IMR-90 (cell line): Measurements from ENCODE around the gene GNAZ. TPM values are rescaled to one million over a fixed set of nuclear protein-coding genes. Genes with fewer than 3 reads are reported as not detected.

Source experiments
- ATAC-seq: fragments of 200-7000 bp; cut with Tn5 transposase; 2 replicates; pipeline ENCODE4 v1.9.1; 2020; ENCODE audit warnings: low read depth, mild to moderate bottlenecking, moderate library complexity
- BruUV-seq: library from RNA; stranded (reverse); fragments of 400-500 nt; replicated peaks from 2 replicates; lab custom pipeline; 2021; lab: Mats Ljungman, UMichigan
- CTCF ChIA-PET: fragments of 300-600 bp; formaldehyde crosslinking; extraction: SDS; loops from one replicate; lab custom pipeline; 2021; ENCODE audit warnings: antibody characterized with exemption; lab: Yijun Ruan, JAX
- POLR2A ChIA-PET: fragments of 300-600 bp; sonication (Branson Sonifier 250); formaldehyde crosslinking; loops from one replicate; lab custom pipeline; 2022; ENCODE audit warnings: antibody characterized with exemption; ENCODE audit not compliant: unreplicated experiment; lab: Charles Lee
- DNase-seq: peaks from one replicate; pipeline ENCODE4 v3.0.0; 2013
- H2AFZ ChIP-seq: replicated peaks from 2 replicates; pipeline ENCODE3; 2013; ENCODE audit warnings: low read length, mild to moderate bottlenecking; ENCODE audit not compliant: poor library complexity
- H2AK5ac ChIP-seq: 2 replicates; pipeline ENCODE4 v1.6.1; 2013; ENCODE audit warnings: low read depth, low read length, inconsistent platforms
- H2AK9ac ChIP-seq: replicated peaks from 2 replicates; pipeline ENCODE3; 2013; ENCODE audit warnings: mild to moderate bottlenecking, low read depth, low read length, moderate library complexity; ENCODE audit not compliant: poor library complexity
- H2BK120ac ChIP-seq: 2 replicates; pipeline ENCODE4 v1.6.1; 2013; ENCODE audit warnings: low read depth, low read length, inconsistent platforms
- H2BK15ac ChIP-seq: 3 replicates; pipeline ENCODE4 v1.6.1; 2013; ENCODE audit warnings: low read depth, low read length, inconsistent platforms
- H2BK20ac ChIP-seq: 2 replicates; pipeline ENCODE4 v1.6.1; 2013; ENCODE audit warnings: low read depth, mild to moderate bottlenecking, inconsistent platforms, low read length, moderate library complexity
- H2BK5ac ChIP-seq: 2 replicates; pipeline ENCODE4 v1.6.1; 2013; ENCODE audit warnings: mild to moderate bottlenecking, low read depth, low read length, inconsistent platforms; ENCODE audit not compliant: poor library complexity, severe bottlenecking
- H3K14ac ChIP-seq: replicated peaks from 2 replicates; pipeline ENCODE4 v1.6.1; 2013; ENCODE audit warnings: low read depth, low read length, inconsistent platforms
- H3K18ac ChIP-seq: 2 replicates; pipeline ENCODE4 v1.6.1; 2013; ENCODE audit warnings: low read depth, low read length, control low read depth
- H3K23ac ChIP-seq: 2 replicates; pipeline ENCODE4 v1.6.1; 2013; ENCODE audit warnings: low read depth, low read length, inconsistent platforms
- H3K27ac ChIP-seq: 2 replicates; pipeline ENCODE4 v1.5.1; 2013; ENCODE audit warnings: mild to moderate bottlenecking, control low read depth, low read length; ENCODE audit not compliant: insufficient read depth
- H3K27me3 ChIP-seq: 2 replicates; pipeline ENCODE4 v1.6.1; 2013; ENCODE audit warnings: low read length; ENCODE audit not compliant: control insufficient read depth, insufficient read depth
- H3K36me3 ChIP-seq: 2 replicates; pipeline ENCODE4 v1.6.1; 2013; ENCODE audit warnings: low read length, mixed read lengths; ENCODE audit not compliant: control insufficient read depth, insufficient read depth
- H3K4ac ChIP-seq: 2 replicates; pipeline ENCODE4 v1.6.1; 2013; ENCODE audit warnings: low read depth, low read length, inconsistent platforms
- H3K4me1 ChIP-seq: 2 replicates; pipeline ENCODE4 v1.6.1; 2013; ENCODE audit warnings: low read length, mixed read lengths; ENCODE audit not compliant: control insufficient read depth, insufficient read depth
- H3K4me2 ChIP-seq: 2 replicates; pipeline ENCODE4 v1.6.1; 2013; ENCODE audit warnings: low read depth, mild to moderate bottlenecking, control low read depth, low read length, moderate library complexity
- H3K4me3 ChIP-seq: 2 replicates; pipeline ENCODE4 v1.5.1; 2013; ENCODE audit warnings: low read depth, mild to moderate bottlenecking, control low read depth, low read length, moderate library complexity; ENCODE audit not compliant: insufficient read depth
- H3K56ac ChIP-seq: 2 replicates; pipeline ENCODE4 v1.6.1; 2013; ENCODE audit warnings: low read length, inconsistent platforms; ENCODE audit not compliant: insufficient read depth; ENCODE audit errors: extremely low read depth
- H3K79me1 ChIP-seq, 2 experiments: 2 replicates each; pipeline ENCODE4 v1.6.1; 2013; ENCODE audit warnings: low read length in 2 of 2, inconsistent platforms in 1 of 2, low read depth in 1 of 2
- H3K9ac ChIP-seq: 2 replicates; pipeline ENCODE4 v1.6.1; 2013; ENCODE audit warnings: low read depth, low read length, control low read depth
- H3K9me1 ChIP-seq: 2 replicates; pipeline ENCODE4 v1.6.1; 2013; ENCODE audit warnings: low read length, inconsistent platforms; ENCODE audit not compliant: insufficient read depth
- H3K9me3 ChIP-seq: 2 replicates; pipeline ENCODE4 v1.6.1; 2013; ENCODE audit warnings: low read length; ENCODE audit not compliant: control insufficient read depth, insufficient read depth
- H4K20me1 ChIP-seq: 2 replicates; pipeline ENCODE4 v1.6.1; 2013; ENCODE audit warnings: low read length, inconsistent platforms; ENCODE audit not compliant: insufficient read depth
- H4K5ac ChIP-seq: 2 replicates; pipeline ENCODE4 v1.6.1; 2013; ENCODE audit warnings: mild to moderate bottlenecking, low read depth, low read length, control low read depth
- H4K8ac ChIP-seq, 2 experiments: 2 replicates each; pipeline ENCODE4 v1.6.1; 2013; ENCODE audit warnings: low read depth in 2 of 2, low read length in 2 of 2, control low read depth in 1 of 2, inconsistent platforms in 1 of 2
- H4K91ac ChIP-seq: 2 replicates; pipeline ENCODE4 v1.6.1; 2013; ENCODE audit warnings: low read depth, low read length, inconsistent platforms; ENCODE audit not compliant: insufficient read depth
- CHD1 ChIP-seq: IDR thresholded peaks from 2 replicates; pipeline ENCODE4 v1.6.1; 2012; ENCODE audit warnings: low read depth, low read length, improper control_type of control experiment
- ELK1 ChIP-seq: fragments of 150-350 bp; IDR thresholded peaks from 2 replicates; pipeline ENCODE4 v1.6.1; 2016; ENCODE audit warnings: low read depth, mild to moderate bottlenecking, low read length, moderate library complexity, borderline replicate concordance
- FOS ChIP-seq: fragments of 150-350 bp; IDR thresholded peaks from 2 replicates; pipeline ENCODE4 v1.6.1; 2016; ENCODE audit warnings: low read depth, low read length
- MXI1 ChIP-seq: IDR thresholded peaks from 2 replicates; pipeline ENCODE4 v1.6.1; 2012; ENCODE audit warnings: low read depth, mild to moderate bottlenecking, low read length, moderate library complexity, borderline replicate concordance
- NFE2L2 ChIP-seq: fragments of 150-350 bp; IDR thresholded peaks from 2 replicates; pipeline ENCODE4 v1.6.1; 2016; ENCODE audit warnings: low read depth, mild to moderate bottlenecking, low read length
- POLR2A ChIP-seq: IDR thresholded peaks from 2 replicates; pipeline ENCODE4 v1.6.1; 2012; ENCODE audit warnings: mild to moderate bottlenecking, low read depth, low read length
- RAD21 ChIP-seq: IDR thresholded peaks from 2 replicates; pipeline ENCODE4 v1.6.1; 2012; ENCODE audit warnings: low read length, improper control_type of control experiment
- RCOR1 ChIP-seq: IDR thresholded peaks from 2 replicates; pipeline ENCODE4 v1.6.1; 2012; ENCODE audit warnings: mild to moderate bottlenecking, low read length, improper control_type of control experiment; ENCODE audit not compliant: insufficient replicate concordance
- USF2 ChIP-seq: fragments of 150-350 bp; IDR thresholded peaks from 2 replicates; pipeline ENCODE4 v1.6.1; 2017; ENCODE audit warnings: mild to moderate bottlenecking, antibody characterized with exemption, low read length, low read depth
- WGBS, 2 experiments: methylation state at CpG; one replicate each; pipeline versions ENCODE4 v1.1.5 to v1.1.7; 2013; ENCODE audit warnings: missing lambda C conversion rate in 2 of 2; ENCODE audit not compliant: insufficient read length in 1 of 2; ENCODE audit errors: extremely low coverage in 2 of 2; 5-methylcytosine and 5-hydroxymethylcytosine counted together
- dilution Hi-C: fragments of 300-500 bp; cut with HindIII; formaldehyde crosslinking; loops from one replicate; pipeline ENCODE4 v1.14.3; 2018; ENCODE audit warnings: low sequenced_read_pairs; ENCODE audit not compliant: unreplicated experiment
- in situ Hi-C: fragments of 300-500 bp; cut with MboI; formaldehyde crosslinking; loops from 3 replicates; pipeline ENCODE4 v1.14.3; 2019; ENCODE audit warnings: low sequenced_read_pairs, inconsistent platforms, mixed read lengths
- intact Hi-C: fragments of 100-400 bp; cut with micrococcal nuclease; formaldehyde crosslinking; loops from 2 replicates; pipeline ENCODE4 v1.10.0; 2022
- polyA plus RNA-seq, 3 experiments: library from polyadenylated mRNA; depleted of rRNA; stranded (reverse); fragments of >200 nt; gene quantifications; 2 replicates each; pipeline ENCODE4 v1.2.3, GENCODE V29; 2012; ENCODE audit warnings: low replicate concordance in 1 of 3
- total RNA-seq: library from RNA; depleted of rRNA; stranded (reverse); fragments of >200 nt; gene quantifications from 2 replicates; pipeline ENCODE4 v1.2.3, GENCODE V29; 2012

GNAZ gene
- total and polyA plus RNA-seq, 2 of the 4 experiments (the other 2 are of a cell fraction): 1.5 to 2.5 TPM

- no peak overlapping the region for H3K4me3 ChIP-seq
- H3K4me2 ChIP-seq: no peak overlapping the region
- no peak overlapping the region for H3K56ac ChIP-seq
- H4K5ac ChIP-seq: no peak overlapping the region
- no peaks in the 10 kb centered on the region for H3K36me3 ChIP-seq
- no TSS peak for BruUV-seq
- no peak overlapping the region for H3K9ac ChIP-seq
- H4K8ac ChIP-seq: no peak overlapping the region
- no peaks in the 10 kb centered on the region for H3K9me3 ChIP-seq
- no peak overlapping the region for H3K23ac ChIP-seq
- H2BK5ac ChIP-seq: no peak overlapping the region
- no peak overlapping the region for H3K4ac ChIP-seq
- no peak overlapping the region for H2AK9ac ChIP-seq
- intact Hi-C loops: no loop called here
- WGBS, 2 experiments: no CpG with 5 or more reads among the region's 4 CpGs
- dilution Hi-C loops: no loop called here
- H3K14ac ChIP-seq: no peak overlapping the region
- DNase-seq (no peak), ATAC-seq (no peak)
- H2BK15ac ChIP-seq: no peak overlapping the region
- H3K9me1 ChIP-seq: no peaks in the 10 kb centered on the region
- H3K27ac ChIP-seq: no peak overlapping the region
- no peak overlapping the region for H3K18ac ChIP-seq
- no peak overlapping the region for H2AFZ ChIP-seq
- CTCF ChIA-PET: no interaction called here
- no peak overlapping the region for H2BK20ac ChIP-seq
- no peak for TF ChIP-seq RCOR1
- no peak for TF ChIP-seq NFE2L2
- no peak for TF ChIP-seq RAD21
- TF ChIP-seq CHD1: no peak
- no peak for TF ChIP-seq MXI1
- TF ChIP-seq USF2: no peak
- TF ChIP-seq ELK1: no peak
- no peak for TF ChIP-seq POLR2A
- TF ChIP-seq FOS: no peak
- no peak overlapping the region for H4K91ac ChIP-seq
- peaks cover 2% of the 10 kb centered on the region for H3K27me3 ChIP-seq
- H3K4me1 ChIP-seq: no peaks in the 10 kb centered on the region
- H2AK5ac ChIP-seq: no peak overlapping the region
- H3K79me1 ChIP-seq: no peaks in the 10 kb centered on the region
- in situ Hi-C loops: no loop called here
- no peaks in the 10 kb centered on the region for H4K20me1 ChIP-seq
- no peak overlapping the region for H2BK120ac ChIP-seq
- POLR2A ChIA-PET: no interaction called here
These were observed 38.9 kb upstream of the GNAZ start for GRCh38 chr22:23031381-23031780.
